Measurements from ENCODE around the gene HMG20B. TPM values are rescaled to one million over a fixed set of nuclear protein-coding genes. Genes with fewer than 3 reads are reported as not detected.
A peak's percentile ranks its signal among the peaks of the same experiment; 100 is the strongest.

The HMG20B gene
- total RNA-seq, 1 experiment from 2014 or later = 121 TPM

GRCh38 chr19:3537101-3537437 is 35.7 kb upstream of the HMG20B start (continued):
- TF ChIP-seq ZNF532 (CRISPR knock-in tag; IDR thresholded peaks at IDR 0.05; ENCODE audit: borderline replicate concordance) (no peak), ZNF512 (CRISPR knock-in tag; IDR thresholded peaks at IDR 0.05; ENCODE audit: borderline replicate concordance) (no peak), ZMAT4 (CRISPR knock-in tag; IDR thresholded peaks at IDR 0.05) (no peak), ZNF281 (CRISPR knock-in tag; IDR thresholded peaks at IDR 0.05) (no peak), ZNF423 (CRISPR knock-in tag; IDR thresholded peaks at IDR 0.05) (no peak), CREM (CRISPR knock-in tag; IDR thresholded peaks at IDR 0.05) (no peak), SMAD3 (CRISPR knock-in tag; IDR thresholded peaks at IDR 0.05; ENCODE audit: borderline replicate concordance) (no peak), TP53 (CRISPR knock-in tag; IDR thresholded peaks at IDR 0.05) (no peak), ATF6 (CRISPR knock-in tag; IDR thresholded peaks at IDR 0.05) (no peak)

GRCh38 chr19:3537438-3538240 is 35.1 kb upstream of the HMG20B start:
- no peak for DNase-seq (ENCODE audit: low spot score)
- peaks cover 9% of the 10 kb centered on the region for H3K4me1 Mint-ChIP-seq
- no peak for TF ChIP-seq NR1H2 (CRISPR knock-in tag; IDR thresholded peaks at IDR 0.05)
- TF ChIP-seq RELA (CRISPR knock-in tag; IDR thresholded peaks at IDR 0.05; ENCODE audit: borderline replicate concordance) = no peak
- TF ChIP-seq GTF2I (CRISPR knock-in tag; conservative IDR thresholded peaks at IDR 0.05) = peak; percentile 86
- no peak; the same call in 1 of the 2 replicates for ATAC-seq
- ChIA-PET CTCF (interaction anchor here (0.9 to 3.9 kb wide), 6 partner anchors 8 to 150 kb away, joined by 3 to 22 read pairs (median 6); no protein-coding TSS in a partner anchor), POLR2A (no interaction called here)
- peaks cover 27% of the 10 kb centered on the region for H3K36me3 Mint-ChIP-seq
- H3K27me3 Mint-ChIP-seq (ENCODE audit: low read depth) = no peaks in the 10 kb centered on the region
- H3K27ac Mint-ChIP-seq = no peak overlapping the region; the same call in 1 of the 2 replicates
- H3K9me3 Mint-ChIP-seq = peaks cover 4% of the 10 kb centered on the region
- no peak overlapping the region for H3K4me3 Mint-ChIP-seq

Data from WTC11 (cell line).